ENCODE results near the gene GYPE.
"Not testable (repeated sequence)": the region's sequence is repeated elsewhere in the genome, so short reads cannot be mapped to it uniquely, and the experiment has no call there.

Gene GYPE

DNA sequence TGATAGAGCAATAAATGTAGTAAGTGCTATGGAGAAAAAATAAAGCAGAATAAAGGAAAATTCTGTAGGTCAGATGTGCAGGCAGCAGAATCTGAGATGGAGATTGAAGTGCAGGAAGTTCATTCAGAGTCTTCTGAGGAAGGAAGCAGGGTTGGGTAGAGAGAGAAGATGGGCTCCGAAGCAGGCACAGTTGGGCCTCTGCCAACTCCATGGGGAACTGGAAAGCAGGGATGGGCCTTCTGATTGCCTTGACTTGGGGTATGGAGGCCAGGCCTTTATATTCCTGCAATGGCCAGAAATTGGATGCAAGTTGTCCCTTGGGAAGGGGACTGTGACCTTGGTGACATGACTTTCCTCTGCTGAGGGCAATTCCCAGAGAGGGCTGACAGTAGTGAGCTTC lies 42.6 kb downstream of the GYPE start:
- not testable (repeated sequence) for DNase-seq

- DNase-seq = no peak
These were observed 46.9 kb downstream of the GYPE start for GRCh38 chr4:143858456-143858855.

DNA sequence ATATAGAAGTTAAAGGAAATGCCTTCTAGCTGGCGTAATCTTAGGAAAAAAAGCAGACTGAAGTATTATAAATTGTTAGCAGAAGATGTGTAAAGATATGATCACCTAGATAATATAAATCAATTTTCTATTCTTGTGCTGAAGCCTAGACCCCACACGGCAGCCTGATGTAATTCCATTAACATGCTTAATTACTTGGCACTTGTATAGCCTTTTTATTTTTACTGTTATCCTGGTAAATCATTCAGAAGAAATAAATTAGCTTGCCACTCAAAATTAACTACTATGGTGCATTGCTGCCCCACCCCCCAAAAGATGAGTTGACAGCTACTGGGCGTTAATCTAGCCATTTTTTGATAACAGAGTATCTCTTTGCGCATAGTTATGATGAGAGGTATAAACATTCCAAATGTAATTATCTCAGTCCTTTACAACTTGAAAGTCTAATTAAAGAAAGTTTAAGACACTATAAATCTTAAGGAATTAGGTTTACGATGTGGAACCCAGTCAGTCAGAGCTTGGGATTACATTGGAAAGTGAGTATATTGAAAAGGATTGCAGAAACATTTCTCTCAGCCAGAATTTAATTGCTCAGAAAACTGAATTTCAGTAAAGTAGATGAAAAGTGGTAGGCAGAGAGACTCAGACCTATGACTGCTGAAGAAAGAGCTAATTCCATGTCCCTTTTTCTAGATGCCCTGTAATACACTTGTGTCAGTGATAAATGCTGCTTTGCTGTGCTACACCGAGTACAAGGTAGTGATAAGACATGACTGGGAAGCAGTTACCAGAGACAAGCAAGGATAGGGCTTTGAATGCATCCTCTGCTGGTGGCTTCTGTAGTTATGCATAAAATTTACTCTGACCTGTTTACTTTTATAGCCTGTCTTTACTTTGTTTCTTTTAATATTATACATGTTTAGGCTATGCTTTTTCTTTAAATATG lies 47.7 kb downstream of the GYPE start:
- not testable (repeated sequence) for DNase-seq

- DNase-seq = not testable (repeated sequence)
These were observed 49.3 kb downstream of the GYPE start for GRCh38 chr4:143856017-143856557.

DNA sequence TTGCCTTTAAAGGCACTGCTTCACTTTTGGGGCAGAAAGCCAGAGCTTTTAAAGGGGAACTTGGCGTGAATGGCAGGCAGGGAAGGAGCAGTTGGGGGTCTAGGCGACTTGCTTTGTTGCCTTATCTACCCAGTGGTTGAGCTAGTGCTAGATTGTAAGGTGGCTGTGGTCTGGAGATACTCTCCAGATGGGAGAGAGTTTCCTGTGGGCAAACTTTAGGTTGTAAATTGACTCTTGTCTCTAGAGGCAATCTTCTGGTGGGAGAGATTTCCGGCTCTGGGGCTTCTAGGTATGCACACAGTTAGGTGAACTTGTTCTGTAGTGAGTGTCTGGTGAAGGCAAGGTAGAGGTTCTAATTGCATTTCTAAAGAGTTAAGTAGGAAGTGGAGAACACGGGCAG lies 50.7 kb downstream of the GYPE start:
- DNase-seq = not testable (repeated sequence)

GRCh38 chr4:143849296-143849695 lies 56.1 kb downstream of the GYPE start:
- DNase-seq = not testable (repeated sequence)

DNA sequence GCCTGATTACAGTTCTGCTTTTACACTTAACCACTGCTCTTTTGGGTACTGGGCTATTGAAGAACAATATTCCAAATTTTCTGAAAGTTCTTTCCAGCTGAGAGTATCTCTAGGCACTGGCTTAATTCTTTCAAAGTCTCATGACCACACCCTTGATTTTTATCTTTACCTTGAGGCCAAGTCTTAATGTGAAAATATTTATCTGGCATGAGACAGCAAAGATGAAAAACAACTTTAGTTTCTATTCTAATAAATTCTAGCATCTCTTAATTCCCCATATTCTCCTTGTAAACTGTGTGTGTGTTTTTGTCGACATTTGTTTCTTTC lies 61.9 kb downstream of the GYPE start:
- DNase-seq = not testable (repeated sequence)

- DNase-seq = not testable (repeated sequence)
These were observed 62.5 kb downstream of the GYPE start for GRCh38 chr4:143842624-143843505.

DNA sequence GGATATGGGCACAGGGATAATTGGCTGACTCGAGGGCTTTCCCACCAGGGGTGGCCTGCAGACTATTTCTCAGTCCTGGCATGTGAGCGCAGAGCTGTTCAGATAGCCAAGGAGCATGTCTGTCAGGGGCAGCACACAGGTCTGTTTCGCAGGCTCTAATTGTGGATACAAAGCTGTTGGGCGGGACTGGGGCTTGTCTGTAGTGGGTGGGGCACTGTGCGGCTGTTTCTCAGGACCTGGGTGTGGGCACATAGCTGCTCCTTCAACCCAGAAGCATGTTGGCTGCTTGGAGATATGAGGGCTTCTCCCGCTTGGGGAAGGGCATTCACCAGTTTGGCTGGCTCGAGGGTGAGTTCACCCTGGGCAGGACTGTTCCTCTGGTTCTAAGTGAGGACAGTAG lies 65.9 kb downstream of the GYPE start:
- DNase-seq = not testable (repeated sequence)

GRCh38 chr4:143834196-143834595 lies 71.2 kb downstream of the GYPE start:
- not testable (repeated sequence) for DNase-seq

- not testable (repeated sequence) for DNase-seq
These were observed 71.7 kb downstream of the GYPE start for GRCh38 chr4:143833676-143834075.

DNA sequence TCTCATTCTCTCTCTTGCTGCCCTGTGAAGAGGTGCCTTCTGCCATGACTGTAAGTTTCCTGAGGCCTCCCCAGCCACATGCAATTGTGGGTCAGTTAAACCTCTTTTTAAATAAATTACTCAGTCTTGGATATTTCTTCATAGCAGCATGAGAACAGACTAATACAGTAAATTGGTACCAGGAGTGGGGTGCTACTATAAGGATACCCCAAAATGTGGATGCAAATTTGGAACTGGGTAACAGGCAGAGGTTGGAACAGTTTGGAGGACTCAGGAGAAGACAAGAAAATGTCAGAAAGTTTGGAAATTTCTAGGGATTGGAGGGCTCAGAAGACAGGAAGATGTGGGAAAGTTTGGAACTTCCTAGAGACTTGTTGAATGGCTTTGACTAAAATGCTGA lies 74.8 kb downstream of the GYPE start:
- DNase-seq = not testable (repeated sequence)

DNA sequence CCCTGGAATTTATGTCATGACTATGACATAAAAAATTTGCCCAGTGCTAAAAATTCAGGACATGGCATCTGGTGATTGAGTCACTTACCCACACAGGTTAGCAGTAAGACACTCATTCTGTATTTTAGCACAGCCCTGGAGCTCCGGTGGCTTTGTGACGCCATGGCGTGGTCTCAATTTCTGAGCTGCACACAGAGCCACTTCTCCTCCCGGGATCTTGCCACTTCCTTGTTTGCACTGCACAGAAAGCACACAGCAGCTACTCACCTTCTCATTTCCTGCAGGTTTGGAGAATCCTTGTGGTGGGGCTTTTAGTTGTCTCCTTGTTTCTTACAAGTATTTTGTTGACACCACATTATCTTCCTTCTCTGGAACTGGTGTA lies 76.1 kb downstream of the GYPE start:
- not testable (repeated sequence) for DNase-seq
